HG02623 (cell line): Measurements from ENCODE around the gene GNAL.

Source experiments
- ATAC-seq: cut with Tn5 transposase; IDR thresholded peaks from one replicate; pipeline ENCODE4 v1.9.1; 2021; ENCODE audit warnings: moderate library complexity; ENCODE audit not compliant: unreplicated experiment

GNAL gene

DNA sequence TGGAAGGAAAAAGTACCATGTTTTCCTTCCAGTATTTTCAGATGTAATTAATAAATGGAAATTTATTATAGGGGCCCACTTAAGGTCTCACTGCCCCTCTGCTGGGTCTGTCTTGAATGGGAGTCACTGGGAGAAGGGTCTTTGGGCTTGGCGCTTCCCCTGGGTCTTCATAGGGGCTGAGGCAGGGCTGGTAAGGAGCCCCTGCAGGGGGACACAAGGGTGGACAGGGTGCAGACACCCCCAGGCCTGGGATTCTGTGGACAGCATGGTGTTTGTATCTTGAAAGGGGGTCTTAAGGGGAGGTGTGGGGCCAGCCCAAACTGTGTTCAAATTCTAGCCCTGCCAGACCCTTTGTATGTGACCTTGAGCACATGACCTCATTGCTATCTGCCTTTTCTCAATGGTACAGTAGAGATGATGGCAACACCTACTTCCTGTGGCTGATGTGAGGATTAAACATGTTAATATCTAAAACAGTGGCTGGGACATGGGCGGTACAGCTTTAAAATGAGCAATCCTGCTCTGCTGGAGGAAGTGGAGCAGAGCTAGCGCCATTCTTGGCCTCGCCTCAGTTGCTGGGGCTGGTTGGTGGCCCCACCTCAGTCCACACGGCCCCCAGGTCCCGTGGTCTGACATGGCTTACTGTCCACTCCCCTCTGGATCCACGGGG, 71.6 kb downstream of the GNAL start:
- no peak for ATAC-seq

DNA sequence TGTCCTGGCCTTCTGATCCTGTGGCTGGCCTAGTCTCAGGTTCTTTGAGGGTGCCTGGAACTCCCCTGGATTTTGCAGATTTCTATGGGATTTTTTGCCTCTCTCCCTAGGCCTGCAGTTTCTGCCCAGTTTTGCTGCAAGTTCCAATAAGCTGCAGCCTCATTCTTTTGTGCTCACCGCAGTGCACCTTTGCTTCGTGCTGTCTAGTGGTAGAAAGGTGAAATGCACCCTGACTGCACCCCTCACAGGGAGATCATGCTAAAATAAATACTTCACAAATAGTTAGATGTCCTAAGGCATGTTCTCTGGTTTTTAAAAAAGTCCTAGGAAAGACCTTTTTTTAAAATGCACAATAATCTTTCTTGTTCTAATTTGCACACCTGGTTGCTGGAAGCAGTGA, 72.5 kb downstream of the GNAL start:
- ATAC-seq = no peak

- no peak for ATAC-seq
These were observed 73.4 kb downstream of the GNAL start for GRCh38 chr18:11762429-11762828.

- no peak for ATAC-seq
These were observed 78.3 kb downstream of the GNAL start for GRCh38 chr18:11767329-11767728.

GRCh38 chr18:11767935-11768334, 78.9 kb downstream of the GNAL start:
- no peak for ATAC-seq

DNA sequence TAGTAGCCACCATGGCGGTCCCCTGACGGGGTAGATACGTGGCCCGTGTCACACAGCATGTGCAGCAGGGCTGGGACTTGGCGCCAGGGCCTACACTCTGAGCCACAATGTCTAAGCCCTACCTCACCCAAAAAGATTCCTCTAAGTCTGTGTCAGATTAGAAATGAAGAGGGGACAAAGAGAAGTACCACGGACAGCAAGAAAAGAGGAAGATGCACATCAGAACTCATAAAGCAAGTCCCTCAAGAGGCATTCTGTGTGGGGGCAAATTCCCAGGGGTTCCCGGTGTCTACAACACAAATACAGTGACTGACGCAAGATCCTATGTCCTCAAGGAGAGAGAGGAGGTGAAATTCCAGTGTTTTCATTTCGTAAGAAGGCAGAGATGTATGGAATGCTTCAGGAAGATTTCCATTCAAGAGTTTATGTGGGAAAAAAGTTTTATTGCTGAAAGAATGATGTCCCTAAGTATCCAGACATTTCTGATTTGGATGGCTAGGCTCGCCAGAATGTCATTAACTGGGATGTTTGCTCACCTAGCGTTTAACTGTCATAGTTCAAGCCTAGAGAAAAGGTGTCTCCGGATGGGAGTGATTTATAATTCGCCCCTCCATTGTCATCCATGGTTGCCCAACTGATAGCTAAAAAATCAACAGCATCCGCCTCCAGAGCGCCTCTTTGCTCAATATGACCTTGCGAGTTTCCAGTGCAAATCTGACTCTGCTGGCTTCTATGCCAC, 86.5 kb downstream of the GNAL start:
- ATAC-seq = no peak

DNA sequence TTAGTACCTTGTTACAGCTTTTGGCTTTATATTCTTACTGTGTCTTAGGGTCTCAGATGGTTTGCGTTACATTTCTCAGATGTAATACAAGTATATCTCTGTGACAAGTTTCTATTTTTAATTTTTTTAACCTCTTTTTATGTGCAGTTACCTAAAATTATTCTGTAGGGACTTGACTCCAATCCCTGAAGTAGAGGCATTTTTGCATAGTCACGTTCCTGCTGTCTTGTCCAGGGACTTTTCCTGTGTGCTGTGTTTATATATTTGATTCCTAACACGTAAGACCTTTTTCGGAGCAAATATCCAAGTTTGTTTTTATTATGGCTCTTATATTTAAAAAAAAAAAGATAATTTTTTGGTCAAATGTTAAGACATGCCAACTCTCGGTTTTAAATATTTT, 91.0 kb downstream of the GNAL start:
- no peak for ATAC-seq

GRCh38 chr18:11783716-11784331, 94.8 kb downstream of the GNAL start:
- ATAC-seq = no peak

DNA sequence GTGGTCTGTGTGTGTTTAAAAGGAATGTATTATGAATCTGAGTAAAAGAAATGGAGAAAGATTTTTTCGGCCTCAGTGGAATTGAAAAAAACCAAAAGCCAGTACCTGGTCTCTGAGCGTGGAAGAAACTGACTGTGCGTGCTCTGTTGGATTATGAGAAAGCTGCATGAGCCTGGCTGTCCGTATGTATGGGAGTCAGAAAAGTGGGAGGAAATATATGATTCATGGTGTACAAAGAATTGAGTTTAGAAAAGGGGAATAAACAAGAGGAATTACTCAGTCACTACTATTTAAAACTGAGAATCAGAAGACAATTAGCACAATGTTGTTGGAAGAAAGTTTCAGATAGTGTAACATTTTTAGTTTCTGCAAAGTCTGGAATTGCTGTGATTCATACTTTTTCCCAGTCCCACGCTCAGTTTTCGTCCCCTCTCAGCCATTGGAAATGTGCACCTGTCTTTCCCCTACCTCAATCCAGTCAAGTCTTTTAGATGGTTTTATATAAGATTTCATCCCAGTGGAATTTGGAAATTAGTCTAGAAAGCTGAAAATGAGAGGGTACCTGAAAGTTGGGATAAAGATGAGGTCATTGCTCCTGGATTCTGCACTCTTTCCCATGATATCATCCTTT, 95.7 kb downstream of the GNAL start:
- ATAC-seq = no peak

- ATAC-seq = no peak
These were observed 96.5 kb downstream of the GNAL start for GRCh38 chr18:11785444-11786055.

DNA sequence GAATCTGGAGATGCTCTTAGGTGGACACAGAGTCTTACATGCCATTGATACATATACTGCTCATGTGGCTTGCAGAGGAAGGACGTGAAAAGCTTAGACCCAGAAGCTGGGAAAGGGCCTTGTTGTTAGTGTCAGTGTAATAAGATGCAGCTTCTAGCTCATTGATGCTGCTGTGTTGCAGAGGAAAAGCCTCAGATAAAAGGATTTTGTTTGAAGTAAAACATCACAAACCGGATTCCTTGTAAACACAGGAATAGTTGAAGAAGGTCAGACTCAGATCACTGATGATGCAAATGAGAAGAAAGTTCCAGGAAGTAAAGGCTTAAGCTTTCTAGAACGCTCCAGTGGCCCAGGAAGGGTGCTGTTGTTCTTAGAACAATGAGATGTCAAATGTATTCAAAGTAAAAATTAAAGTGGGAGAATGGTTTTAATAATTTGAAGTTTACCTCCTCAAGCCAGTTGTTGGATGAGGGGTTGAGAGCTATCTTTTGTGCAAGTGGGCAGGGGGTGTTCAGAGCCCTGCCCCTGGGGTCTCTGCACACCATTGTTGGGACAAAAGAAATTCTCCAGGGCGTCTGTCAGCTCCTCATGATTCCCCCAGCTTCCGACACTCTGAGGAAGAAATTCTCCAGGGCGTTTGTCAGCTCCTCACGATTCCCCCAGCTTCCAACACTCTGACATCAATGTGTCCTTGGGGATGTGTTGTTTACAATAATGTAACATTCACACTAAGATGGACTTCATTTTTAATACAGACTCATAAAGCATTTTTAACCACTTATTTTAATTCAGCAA, 100.8 kb downstream of the GNAL start:
- ATAC-seq = no peak

- ATAC-seq = no peak
These were observed 102.1 kb downstream of the GNAL start for GRCh38 chr18:11791131-11791530.

DNA sequence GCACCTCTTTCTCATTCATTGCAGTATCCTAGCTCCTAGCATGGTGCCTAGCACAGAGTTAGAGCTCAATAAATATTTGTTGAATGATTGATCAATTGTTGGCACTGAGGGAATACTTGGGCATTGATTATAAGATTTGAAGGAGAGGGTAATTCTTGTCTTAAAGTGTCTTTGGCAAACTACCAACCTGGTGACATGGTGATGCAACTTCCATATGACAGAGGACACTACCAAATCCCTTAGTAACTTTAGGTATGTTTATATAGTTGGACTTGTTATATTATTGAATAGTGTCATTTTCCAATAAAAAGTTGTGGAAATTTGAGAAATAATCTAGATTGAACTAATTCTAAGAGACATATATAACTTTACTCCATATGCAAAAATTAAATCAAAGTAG, 103.6 kb downstream of the GNAL start:
- ATAC-seq = no peak

DNA sequence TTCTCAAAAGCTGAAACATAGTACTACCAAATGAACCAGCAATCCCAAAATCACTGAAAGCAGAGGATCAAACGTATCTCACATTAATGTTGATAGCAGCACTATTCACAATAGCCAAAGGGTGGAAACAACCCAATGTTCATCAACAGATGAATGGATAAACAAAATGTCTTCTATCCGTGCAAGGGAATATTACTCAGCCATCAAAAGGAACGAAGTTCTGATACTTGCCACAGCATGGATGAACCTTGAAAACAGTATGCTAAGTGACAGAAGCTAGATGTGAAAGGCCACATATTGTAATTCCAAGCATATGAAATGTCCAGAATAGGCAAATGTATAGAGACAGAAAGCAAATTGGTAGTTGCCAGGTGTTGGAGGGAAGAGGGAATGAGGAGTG, 105.1 kb downstream of the GNAL start:
- ATAC-seq = no peak

DNA sequence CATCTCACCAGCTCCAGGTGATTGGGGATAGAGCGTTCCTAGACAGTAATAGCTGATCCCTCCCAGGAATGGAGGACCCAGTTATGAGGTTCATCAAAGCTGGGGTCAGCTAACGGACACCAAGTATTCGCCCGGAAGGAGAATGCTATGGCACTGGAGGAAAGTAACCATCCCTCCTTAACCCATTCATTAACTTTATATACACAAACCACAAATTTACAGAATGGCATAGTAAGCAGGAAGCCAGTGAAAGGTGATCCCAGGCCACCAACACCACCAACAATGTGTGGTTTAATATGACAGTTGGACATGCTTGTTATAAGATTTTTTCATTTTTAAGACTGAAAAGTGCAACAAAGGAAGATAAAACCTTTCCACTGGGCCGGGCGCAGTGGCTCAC, 106.9 kb downstream of the GNAL start:
- ATAC-seq = no peak

DNA sequence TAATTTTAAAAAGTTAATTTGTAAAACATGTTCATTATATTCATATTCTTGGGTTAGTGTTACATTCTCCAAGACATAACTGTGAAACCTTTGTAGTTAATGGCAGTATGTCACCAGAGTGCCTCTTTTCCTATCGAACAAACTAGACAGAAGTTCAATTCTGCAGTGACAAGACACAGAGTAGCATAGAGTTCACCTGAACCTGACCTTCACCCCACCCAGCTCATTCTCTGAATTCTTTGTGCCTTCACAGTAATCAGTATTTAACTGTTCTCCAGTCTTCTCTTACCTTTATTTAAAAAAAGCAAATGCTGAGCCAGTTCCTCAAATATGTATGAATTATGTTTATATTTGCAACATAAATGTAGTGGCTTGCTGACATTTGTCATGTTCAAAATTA, 109.2 kb downstream of the GNAL start:
- ATAC-seq = no peak

GRCh38 chr18:11799066-11799465, 110.0 kb downstream of the GNAL start:
- no peak for ATAC-seq

DNA sequence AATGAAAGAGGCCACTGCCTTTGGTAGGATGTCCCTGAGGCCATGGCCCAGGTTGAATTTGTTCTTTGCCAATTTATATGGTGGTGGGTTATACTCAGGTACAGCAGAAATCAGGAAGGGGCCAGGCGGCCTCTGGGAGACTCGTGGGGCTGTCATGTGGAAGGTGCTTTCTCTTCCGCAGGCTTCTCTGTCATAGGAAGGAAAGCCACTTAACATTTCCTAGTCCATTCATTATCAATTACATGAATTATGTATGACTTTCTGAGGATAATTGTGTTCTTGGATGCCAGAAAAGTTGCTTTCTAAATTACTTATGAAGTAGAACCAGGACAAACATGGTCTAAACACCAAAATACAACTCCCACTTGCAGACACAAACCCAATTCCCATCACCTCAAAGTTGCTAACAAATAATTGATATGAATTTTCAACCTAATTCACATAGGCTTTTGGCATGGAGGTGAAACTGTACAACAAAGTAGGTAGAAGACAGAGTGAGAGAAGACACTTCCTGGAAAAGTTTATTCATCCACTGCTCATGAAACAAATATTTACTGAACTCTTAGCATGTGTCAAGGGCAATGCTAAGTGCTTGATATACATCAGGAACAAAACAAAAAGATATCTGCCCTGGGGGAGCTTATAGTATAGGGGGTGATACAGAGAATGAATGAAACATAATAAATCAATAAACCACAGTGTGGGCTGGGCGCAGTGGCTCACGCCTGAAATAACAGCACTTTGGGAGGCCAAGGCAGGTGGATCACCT, 111.7 kb downstream of the GNAL start:
- no peak for ATAC-seq

- no peak for ATAC-seq
These were observed 112.5 kb downstream of the GNAL start for GRCh38 chr18:11801573-11801972.

DNA sequence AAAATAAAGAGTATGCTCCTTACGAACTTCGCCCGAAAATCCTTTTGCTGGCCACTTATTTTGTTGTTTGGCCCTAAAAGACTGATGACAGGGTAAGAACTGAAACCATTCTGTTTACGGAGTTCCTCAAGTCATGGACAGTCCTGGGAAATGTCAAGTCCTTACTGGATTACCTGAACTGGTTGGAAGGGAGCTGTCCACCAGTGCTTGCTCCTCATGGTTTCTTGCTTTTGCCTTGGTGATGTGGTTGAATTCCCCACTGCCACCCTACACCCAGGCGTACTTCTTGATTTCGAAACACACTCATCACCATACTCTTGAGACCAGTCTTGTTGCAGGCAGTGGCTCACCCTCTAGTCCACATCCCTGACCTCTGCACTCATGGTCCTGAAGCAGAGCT, 113.1 kb downstream of the GNAL start:
- ATAC-seq = no peak
